Adrenal gland (tissue), 12 donors: ENCODE results near the gene PLEKHA6. TPM values are rescaled to one million over a fixed set of nuclear protein-coding genes. Genes with fewer than 3 reads are reported as not detected.

Experiments used
- DNase-seq, 7 donors: peaks; one replicate each; pipeline ENCODE4 v3.0.0-alpha.2; 2019 to 2020
- H3K27ac ChIP-seq, 5 donors: fragments of 200-600 bp; sonication (generic) in 4 of 5; 1 replicate in 3 of 5; 2 replicates in 2 of 5; pipeline versions ENCODE4 v1.5.1 to v1.8.0; 2016 to 2020; ENCODE audit warnings: mild to moderate bottlenecking in 1 of 5
- H3K27me3 ChIP-seq: fragments of 200-600 bp; 2 replicates; pipeline ENCODE4 v1.8.0; 2021
- H3K36me3 ChIP-seq, 2 donors: fragments of 200-600 bp; replicated peaks in 1 of 2; 1 replicate in 1 of 2; 2 replicates in 1 of 2; pipeline versions ENCODE4 v1.5.1 to v1.8.0; 2018 to 2022
- H3K4me1 ChIP-seq, 2 donors: fragments of 200-600 bp; replicated peaks in 1 of 2; 1 replicate in 1 of 2; 2 replicates in 1 of 2; pipeline versions ENCODE4 v1.5.1 to v1.8.0; 2018 to 2021
- H3K4me3 ChIP-seq, 4 donors: fragments of 200-600 bp; sonication (generic) in 3 of 4; one replicate each; pipeline ENCODE4 v1.5.1; 2016 to 2018
- H3K9me3 ChIP-seq, 3 donors: fragments of 200-600 bp; sonication (generic) in 1 of 3; replicated peaks in 1 of 3; 1 replicate in 2 of 3; 2 replicates in 1 of 3; pipeline versions ENCODE4 v1.5.1 to v1.8.0; 2016 to 2021
- CTCF ChIP-seq, 6 experiments: fragments of 450-650 bp in 4 of 6; fragments of 200-600 bp in 2 of 6; sonication (generic) in 1 of 6; IDR thresholded peaks; 1 replicate in 5 of 6; 2 replicates in 1 of 6; pipeline versions ENCODE4 v1.5.1 to v1.8.0; 2016 to 2021; ENCODE audit warnings: antibody characterized with exemption in 6 of 6, mild to moderate bottlenecking in 2 of 6, moderate library complexity in 1 of 6
- POLR2A ChIP-seq, 2 donors: fragments of 450-650 bp; IDR thresholded peaks; one replicate each; pipeline ENCODE4 v1.6.1; 2017; ENCODE audit warnings: antibody characterized with exemption in 2 of 2, mild to moderate bottlenecking in 2 of 2, moderate library complexity in 1 of 2
- WGBS, 4 donors: extraction: QIAGEN DNeasy Blood & Tissue Kit in 2 of 4; methylation state at CpG; one replicate each; pipeline versions ENCODE4 v1.1.5 to v1.1.7; 2013 to 2017; 5-methylcytosine and 5-hydroxymethylcytosine counted together
- intact Hi-C, 2 donors: fragments of 100-400 bp; cut with DNase I; formaldehyde crosslinking; loops; one replicate each; pipeline versions ENCODE4 v1.14.1 to v1.15.0; 2022 to 2023
- polyA plus RNA-seq, 3 donors: library from polyadenylated mRNA; stranded (reverse); fragments of 200-250 nt in 2 of 3; fragments of 350-450 nt in 1 of 3; fragmentation: Illumina TruSeq in 1 of 3; extraction: RNeasy Lipid Tissue Mini Kit (QIAGEN cat#74804) in 1 of 3; gene quantifications; one replicate each; pipeline ENCODE4 v1.2.3, GENCODE V29; 2013 to 2014
- total RNA-seq, 9 donors: library from RNA; depleted of rRNA in 4 of 9; stranded (reverse); fragments of >200 nt in 4 of 9; fragments of 120-200 nt in 1 of 9; fragmentation: NEBNext Ultra II Directional in 1 of 9; extraction: Animal tissue kit (Norgen Biotek cat#: 25700) in 1 of 9; gene quantifications; one replicate each; pipeline versions ENCODE4 v1.1.0 to v1.2.4, GENCODE V29; 2013 to 2023
- donor health status: healthy with polysubstance abuse.
- donor health status: Bipolar disorder and iron deficiency.
- donor health status: DM: yes; HTN: yes; CAD: no.
- donor health status: DM: no; HTN: no; CAD: no.
- donor health status: DM: no; HTN: no; CAD: no.
- donor health status: DM: yes; HTN: yes; CAD: no.

The PLEKHA6 gene
- total and polyA plus RNA-seq, 12 donors, result 2.2 to 13.8 (median 5.1) TPM

- TF ChIP-seq CTCF (IDR thresholded peaks at IDR 0.05) (no peak), POLR2A (IDR thresholded peaks at IDR 0.05) (no peak)
- Histone ChIP-seq H3K4me1 (no peaks in the 10 kb centered on the region), H3K27me3 (no peaks in the 10 kb centered on the region), H3K4me3 (no peak overlapping the region), H3K9me3 (no peaks in the 10 kb centered on the region), H3K36me3 (no peaks in the 10 kb centered on the region), H3K27ac (no peak overlapping the region)
- intact Hi-C loops, result no loop called here
- no peak for DNase-seq
These were observed 18.3 kb downstream of the PLEKHA6 start for GRCh38 chr1:204341380-204341779.

- DNase-seq, result no peak
- Histone ChIP-seq H3K9me3 (no peaks in the 10 kb centered on the region), H3K4me1 (no peaks in the 10 kb centered on the region), H3K36me3 (no peaks in the 10 kb centered on the region), H3K27ac (no peak overlapping the region), H3K4me3 (no peak overlapping the region), H3K27me3 (no peaks in the 10 kb centered on the region)
- no peak for TF ChIP-seq POLR2A (IDR thresholded peaks at IDR 0.05)
- no peak for TF ChIP-seq CTCF (IDR thresholded peaks at IDR 0.05)
- intact Hi-C loops, result no loop called here
- 71 to 84% (median 82%) methylated on average over 12 of the region's 12 CpGs for WGBS, 4 donors
These were observed 19.4 kb downstream of the PLEKHA6 start for GRCh38 chr1:204340081-204340889.

GRCh38 chr1:204339541-204339940, 20.2 kb downstream of the PLEKHA6 start:
- Histone ChIP-seq H3K36me3 (no peaks in the 10 kb centered on the region), H3K9me3 (no peaks in the 10 kb centered on the region), H3K27me3 (no peaks in the 10 kb centered on the region), H3K4me3 (no peak overlapping the region), H3K4me1 (no peaks in the 10 kb centered on the region), H3K27ac (no peak overlapping the region)
- intact Hi-C loops, result no loop called here
- DNase-seq, result no peak
- TF ChIP-seq POLR2A (IDR thresholded peaks at IDR 0.05) (no peak), CTCF (IDR thresholded peaks at IDR 0.05) (no peak)

GRCh38 chr1:204338997-204339396, 20.7 kb downstream of the PLEKHA6 start:
- H3K36me3 ChIP-seq, result no peaks in the 10 kb centered on the region
- TF ChIP-seq POLR2A (IDR thresholded peaks at IDR 0.05) (no peak), CTCF (IDR thresholded peaks at IDR 0.05) (no peak)
- no peak for DNase-seq
- 88 to 96% (median 93%) methylated on average over 9 to 12 of the region's 12 CpGs for whole genome bisulfite sequencing, 4 donors
- no peaks in the 10 kb centered on the region for H3K4me1 ChIP-seq
- H3K27ac ChIP-seq, result peak overlapping the region in 1 of 5 donors; percentile 32
- intact Hi-C loops, result no loop called here
- H3K9me3 ChIP-seq, result no peaks in the 10 kb centered on the region
- no peaks in the 10 kb centered on the region for H3K27me3 ChIP-seq
- H3K4me3 ChIP-seq, result no peak overlapping the region
